Activated T-helper 17 cell treated with anti-CD3 and anti-CD28 coated beads, Interleukin-2, amount 50 U/mL, for 72 hours (primary cell): Measurements from ENCODE around the gene OR5H6. TPM values are rescaled to one million over a fixed set of nuclear protein-coding genes. Genes with fewer than 3 reads are reported as not detected.
"Not testable (repeated sequence)": the region's sequence is repeated elsewhere in the genome, so short reads cannot be mapped to it uniquely, and the experiment has no call there.

ENCODE experiments used
- ATAC-seq: fragments of 150-1000 bp; cut with Tn5 transposase; replicated peaks from 2 replicates; pipeline ENCODE4 v1.10.0; 2021; ENCODE audit warnings: mild to moderate bottlenecking, moderate library complexity
- H3K27ac Mint-ChIP-seq: one replicate; pipeline ENCODE4 v1.8.0; 2022; ENCODE audit warnings: mixed read lengths
- H3K27me3 Mint-ChIP-seq: one replicate; pipeline ENCODE4 v1.8.0; 2022; ENCODE audit warnings: mixed read lengths
- H3K36me3 Mint-ChIP-seq: one replicate; pipeline ENCODE4 v1.8.0; 2022; ENCODE audit warnings: low read depth, mild to moderate bottlenecking, mixed read lengths
- H3K4me1 Mint-ChIP-seq: one replicate; pipeline ENCODE4 v1.8.0; 2022; ENCODE audit warnings: mixed read lengths
- H3K4me3 Mint-ChIP-seq: one replicate; pipeline ENCODE4 v1.8.0; 2022; ENCODE audit warnings: mild to moderate bottlenecking, mixed read lengths
- H3K9me3 Mint-ChIP-seq: one replicate; pipeline ENCODE4 v1.8.0; 2022; ENCODE audit warnings: mixed read lengths
- total RNA-seq, 2 donors: library from RNA; stranded (reverse); gene quantifications; one replicate each; pipeline ENCODE4 v1.2.3, GENCODE V29; 2022

OR5H6 gene
- not detected for total RNA-seq

- H3K9me3 Mint-ChIP-seq, result peaks cover 3% of the 10 kb centered on the region
- no peak within 1 kb of the TSS for H3K27ac Mint-ChIP-seq
- no peaks in the 10 kb centered on the region for H3K4me1 Mint-ChIP-seq
- no peak for ATAC-seq
- H3K36me3 Mint-ChIP-seq, result no peaks in the 10 kb centered on the region
- no peak within 1 kb of the TSS for H3K4me3 Mint-ChIP-seq
- peaks cover 6% of the 10 kb centered on the region for H3K27me3 Mint-ChIP-seq
These were observed at the start of gene OR5H6 for GRCh38 chr3:98263944-98264343. TSS of gene OR5H6 (plus strand) at chr3:98264244. CDS start at chr3:98264333, 89 bp downstream.

GRCh38 chr3:98215051-98215450, 49.0 kb upstream of the OR5H6 start:
- Mint-ChIP-seq H3K27me3 (peaks cover 8% of the 10 kb centered on the region), H3K27ac (no peak overlapping the region)

GRCh38 chr3:98223907-98224672, 40.0 kb upstream of the OR5H6 start:
- no peak overlapping the region for H3K27ac Mint-ChIP-seq
- no peak for ATAC-seq

More at GRCh38 chr3:98215051-98215450, 49.0 kb upstream of the OR5H6 start:
- no peaks in the 10 kb centered on the region for H3K4me1 Mint-ChIP-seq
- no peaks in the 10 kb centered on the region for H3K36me3 Mint-ChIP-seq
- H3K4me3 Mint-ChIP-seq, result no peak overlapping the region
- no peak for ATAC-seq
- no peaks in the 10 kb centered on the region for H3K9me3 Mint-ChIP-seq

GRCh38 chr3:98232489-98232888, 31.6 kb upstream of the OR5H6 start:
- Mint-ChIP-seq H3K36me3 (no peaks in the 10 kb centered on the region), H3K4me1 (no peaks in the 10 kb centered on the region), H3K9me3 (no peaks in the 10 kb centered on the region), H3K27ac (no peak overlapping the region), H3K27me3 (peaks cover 25% of the 10 kb centered on the region), H3K4me3 (no peak overlapping the region)
- ATAC-seq, result no peak

More at GRCh38 chr3:98223907-98224672, 40.0 kb upstream of the OR5H6 start:
- Mint-ChIP-seq H3K27me3 (peaks cover 8% of the 10 kb centered on the region), H3K9me3 (no peaks in the 10 kb centered on the region), H3K36me3 (no peaks in the 10 kb centered on the region), H3K4me3 (no peak overlapping the region), H3K4me1 (no peaks in the 10 kb centered on the region)

- Mint-ChIP-seq H3K27me3 (peaks cover 21% of the 10 kb centered on the region), H3K4me3 (no peak overlapping the region), H3K4me1 (no peaks in the 10 kb centered on the region), H3K27ac (no peak overlapping the region), H3K36me3 (no peaks in the 10 kb centered on the region), H3K9me3 (no peaks in the 10 kb centered on the region)
- no peak for ATAC-seq
These were observed 30.6 kb upstream of the OR5H6 start for GRCh38 chr3:98233468-98233867.

- Mint-ChIP-seq H3K27me3 (peaks cover 16% of the 10 kb centered on the region), H3K9me3 (no peaks in the 10 kb centered on the region), H3K4me1 (no peaks in the 10 kb centered on the region), H3K36me3 (no peaks in the 10 kb centered on the region), H3K4me3 (no peak overlapping the region), H3K27ac (no peak overlapping the region)
- no peak for ATAC-seq
These were observed 23.9 kb upstream of the OR5H6 start for GRCh38 chr3:98240131-98240530.

GRCh38 chr3:98242155-98242554, 21.9 kb upstream of the OR5H6 start:
- no peaks in the 10 kb centered on the region for H3K9me3 Mint-ChIP-seq
- H3K36me3 Mint-ChIP-seq, result no peaks in the 10 kb centered on the region
- H3K27me3 Mint-ChIP-seq, result peaks cover 14% of the 10 kb centered on the region
- no peaks in the 10 kb centered on the region for H3K4me1 Mint-ChIP-seq
- no peak for ATAC-seq
- no peak overlapping the region for H3K4me3 Mint-ChIP-seq
- H3K27ac Mint-ChIP-seq, result no peak overlapping the region

- Mint-ChIP-seq H3K4me1 (no peaks in the 10 kb centered on the region), H3K27me3 (peaks cover 11% of the 10 kb centered on the region), H3K27ac (no peak overlapping the region), H3K36me3 (no peaks in the 10 kb centered on the region), H3K9me3 (no peaks in the 10 kb centered on the region), H3K4me3 (no peak overlapping the region)
- ATAC-seq, result no peak
These were observed 20.2 kb upstream of the OR5H6 start for GRCh38 chr3:98243843-98244242.

GRCh38 chr3:98246142-98246541, 17.9 kb upstream of the OR5H6 start:
- no peak for ATAC-seq
- Mint-ChIP-seq H3K4me3 (no peak overlapping the region), H3K4me1 (no peaks in the 10 kb centered on the region), H3K27me3 (peaks cover 7% of the 10 kb centered on the region), H3K9me3 (no peaks in the 10 kb centered on the region), H3K27ac (no peak overlapping the region), H3K36me3 (no peaks in the 10 kb centered on the region)

- H3K9me3 Mint-ChIP-seq, H3K4me3 Mint-ChIP-seq, H3K36me3 Mint-ChIP-seq, H3K27me3 Mint-ChIP-seq, H3K27ac Mint-ChIP-seq, H3K4me1 Mint-ChIP-seq, ATAC-seq: not testable (repeated sequence)
These were observed 8.0 kb upstream of the OR5H6 start for GRCh38 chr3:98256026-98256425.

- Mint-ChIP-seq H3K27ac (no peak overlapping the region), H3K4me3 (no peak overlapping the region), H3K4me1 (no peaks in the 10 kb centered on the region), H3K9me3 (peaks cover 5% of the 10 kb centered on the region), H3K27me3 (peaks cover 4% of the 10 kb centered on the region), H3K36me3 (no peaks in the 10 kb centered on the region)
- no peak for ATAC-seq
These were observed 4.3 kb upstream of the OR5H6 start for GRCh38 chr3:98259707-98260106.

GRCh38 chr3:98262046-98262445, 2.0 kb upstream of the OR5H6 start:
- H3K4me3 Mint-ChIP-seq, result no peak overlapping the region
- ATAC-seq, result no peak
- H3K27ac Mint-ChIP-seq, result no peak overlapping the region
- H3K36me3 Mint-ChIP-seq, result no peaks in the 10 kb centered on the region
- H3K9me3 Mint-ChIP-seq, result peaks cover 5% of the 10 kb centered on the region
- peaks cover 3% of the 10 kb centered on the region for H3K27me3 Mint-ChIP-seq
- H3K4me1 Mint-ChIP-seq, result no peaks in the 10 kb centered on the region

- no peak overlapping the region for H3K27ac Mint-ChIP-seq
- ATAC-seq, result no peak
- no peak overlapping the region for H3K4me3 Mint-ChIP-seq
- no peaks in the 10 kb centered on the region for H3K36me3 Mint-ChIP-seq
- peaks cover 20% of the 10 kb centered on the region for H3K9me3 Mint-ChIP-seq
- H3K4me1 Mint-ChIP-seq, result no peaks in the 10 kb centered on the region
- H3K27me3 Mint-ChIP-seq, result peaks cover 24% of the 10 kb centered on the region
These were observed 5.8 kb downstream of the OR5H6 start for GRCh38 chr3:98269846-98270245.

GRCh38 chr3:98272126-98272525, 8.1 kb downstream of the OR5H6 start:
- Mint-ChIP-seq H3K27ac (no peak overlapping the region), H3K4me1 (no peaks in the 10 kb centered on the region), H3K36me3 (no peaks in the 10 kb centered on the region), H3K4me3 (no peak overlapping the region), H3K27me3 (peaks cover 21% of the 10 kb centered on the region), H3K9me3 (peaks cover 20% of the 10 kb centered on the region)
- ATAC-seq, result no peak

GRCh38 chr3:98274914-98275313, 10.9 kb downstream of the OR5H6 start:
- no peak overlapping the region for H3K4me3 Mint-ChIP-seq
- H3K27me3 Mint-ChIP-seq, result peaks cover 17% of the 10 kb centered on the region
- H3K9me3 Mint-ChIP-seq, result peaks cover 10% of the 10 kb centered on the region
- no peak for ATAC-seq
- H3K36me3 Mint-ChIP-seq, result no peaks in the 10 kb centered on the region
- H3K27ac Mint-ChIP-seq, result no peak overlapping the region
- peaks cover 9% of the 10 kb centered on the region for H3K4me1 Mint-ChIP-seq
